GM18505 (cell line): ENCODE results near the gene KCNAB1.

ENCODE experiments used
- ATAC-seq: cut with Tn5 transposase; IDR thresholded peaks from one replicate; pipeline ENCODE4 v1.9.1; 2021; ENCODE audit not compliant: unreplicated experiment
- POLR2A ChIP-seq: IDR thresholded peaks from 4 replicates; pipeline ENCODE4 v1.6.1; 2011; ENCODE audit warnings: borderline replicate concordance; ENCODE audit not compliant: insufficient read depth, insufficient read length; ENCODE audit errors: extremely low read depth

KCNAB1 gene

GRCh38 chr3:156334841-156335545, 214.6 kb downstream of the KCNAB1 start:
- no peak for ATAC-seq
- TF ChIP-seq POLR2A: no peak

DNA sequence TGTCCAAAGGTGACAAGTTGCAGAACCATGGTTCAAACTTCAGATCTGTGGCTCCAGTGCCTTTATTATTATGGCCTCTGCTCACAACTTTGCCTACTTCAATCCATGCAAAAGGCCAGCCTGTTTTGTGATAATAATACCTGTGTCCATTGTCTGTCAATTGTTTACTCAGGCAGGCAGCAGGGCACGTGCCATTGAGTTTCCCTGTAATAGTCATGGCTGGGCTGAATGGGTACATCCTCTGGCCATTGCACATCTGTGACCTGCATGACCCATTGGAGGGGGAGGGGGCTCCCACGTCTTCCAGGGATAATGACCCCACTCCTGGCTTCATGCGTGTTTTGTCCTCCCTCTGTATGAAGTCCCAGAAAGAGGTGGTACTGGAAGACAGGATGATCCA, 219.1 kb downstream of the KCNAB1 start:
- TF ChIP-seq POLR2A: no peak
- ATAC-seq: no peak

- no peak for ATAC-seq
- TF ChIP-seq POLR2A: no peak
Observed at GRCh38 chr3:156341332-156341731, 221.0 kb downstream of the KCNAB1 start.

GRCh38 chr3:156341831-156342416, 221.5 kb downstream of the KCNAB1 start:
- TF ChIP-seq POLR2A: no peak
- peak; percentile 99 for ATAC-seq

- ATAC-seq: no peak
- TF ChIP-seq POLR2A: no peak
Observed at GRCh38 chr3:156344215-156344614, 223.8 kb downstream of the KCNAB1 start.

- no peak for TF ChIP-seq POLR2A
- ATAC-seq: no peak
Observed at GRCh38 chr3:156349111-156349510, 228.7 kb downstream of the KCNAB1 start.

- no peak for ATAC-seq
- no peak for TF ChIP-seq POLR2A
Observed at GRCh38 chr3:156349978-156350377, 229.6 kb downstream of the KCNAB1 start.

DNA sequence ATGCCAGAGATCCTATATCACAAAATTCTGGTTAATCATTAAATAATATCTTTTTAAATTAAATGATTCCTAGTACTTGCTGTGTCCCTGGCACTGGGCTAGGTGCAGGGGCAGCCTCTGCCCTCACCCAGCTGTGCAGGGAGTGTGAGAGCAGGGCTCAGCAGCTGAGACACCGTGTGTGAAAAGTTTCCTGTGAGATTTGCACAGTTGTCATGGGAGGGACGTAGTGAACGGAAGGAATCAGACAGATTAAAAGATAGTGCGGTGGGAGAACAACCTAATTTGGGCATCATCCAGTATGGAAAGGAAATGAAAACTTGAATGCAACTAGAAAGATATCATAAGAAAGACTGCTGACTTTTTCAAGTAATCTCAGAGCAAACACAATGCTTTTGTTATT, 230.4 kb downstream of the KCNAB1 start:
- TF ChIP-seq POLR2A: no peak
- ATAC-seq: no peak

DNA sequence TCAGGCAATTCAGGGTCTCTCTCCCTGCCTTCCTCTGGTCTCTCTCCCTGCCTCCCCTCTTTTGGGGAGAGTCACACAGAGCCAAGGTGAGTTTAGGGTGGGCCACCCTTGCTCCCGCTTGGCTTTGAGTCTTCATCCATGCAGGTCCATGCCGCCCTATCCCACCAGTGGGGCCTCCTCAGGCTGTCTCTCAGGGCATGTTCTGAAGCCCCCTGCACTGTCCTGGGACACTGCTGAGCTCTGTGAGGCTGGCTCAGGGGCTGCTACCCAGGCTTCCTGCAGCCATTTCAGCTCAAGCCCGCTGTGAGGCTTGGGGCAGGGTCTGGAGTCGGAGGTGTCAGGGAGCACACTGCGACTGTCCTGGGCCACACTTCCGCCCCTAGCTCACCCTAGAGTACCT, 231.4 kb downstream of the KCNAB1 start:
- no peak for TF ChIP-seq POLR2A
- ATAC-seq: no peak

DNA sequence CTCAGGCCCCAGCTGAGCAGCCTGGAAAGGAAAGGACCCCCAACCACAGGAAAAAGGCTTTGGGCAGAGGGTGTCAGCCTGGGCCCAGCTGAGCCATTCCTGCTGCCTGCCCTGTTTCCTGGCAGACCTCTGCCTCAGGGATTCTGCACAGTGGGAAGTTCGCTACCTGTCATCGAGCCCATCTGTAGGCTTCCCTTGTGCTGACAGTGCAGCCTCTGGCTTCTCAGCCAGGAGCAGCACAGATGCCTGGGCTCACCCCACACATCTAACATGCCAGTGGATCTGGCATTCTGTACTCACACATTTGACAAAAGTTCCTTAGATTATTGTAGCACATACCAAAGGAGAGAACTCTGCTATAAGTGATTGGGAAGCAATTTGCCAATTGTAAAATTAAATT, 232.3 kb downstream of the KCNAB1 start:
- no peak for TF ChIP-seq POLR2A
- ATAC-seq: no peak

GRCh38 chr3:156353563-156353962, 233.2 kb downstream of the KCNAB1 start:
- TF ChIP-seq POLR2A: no peak
- ATAC-seq: no peak

DNA sequence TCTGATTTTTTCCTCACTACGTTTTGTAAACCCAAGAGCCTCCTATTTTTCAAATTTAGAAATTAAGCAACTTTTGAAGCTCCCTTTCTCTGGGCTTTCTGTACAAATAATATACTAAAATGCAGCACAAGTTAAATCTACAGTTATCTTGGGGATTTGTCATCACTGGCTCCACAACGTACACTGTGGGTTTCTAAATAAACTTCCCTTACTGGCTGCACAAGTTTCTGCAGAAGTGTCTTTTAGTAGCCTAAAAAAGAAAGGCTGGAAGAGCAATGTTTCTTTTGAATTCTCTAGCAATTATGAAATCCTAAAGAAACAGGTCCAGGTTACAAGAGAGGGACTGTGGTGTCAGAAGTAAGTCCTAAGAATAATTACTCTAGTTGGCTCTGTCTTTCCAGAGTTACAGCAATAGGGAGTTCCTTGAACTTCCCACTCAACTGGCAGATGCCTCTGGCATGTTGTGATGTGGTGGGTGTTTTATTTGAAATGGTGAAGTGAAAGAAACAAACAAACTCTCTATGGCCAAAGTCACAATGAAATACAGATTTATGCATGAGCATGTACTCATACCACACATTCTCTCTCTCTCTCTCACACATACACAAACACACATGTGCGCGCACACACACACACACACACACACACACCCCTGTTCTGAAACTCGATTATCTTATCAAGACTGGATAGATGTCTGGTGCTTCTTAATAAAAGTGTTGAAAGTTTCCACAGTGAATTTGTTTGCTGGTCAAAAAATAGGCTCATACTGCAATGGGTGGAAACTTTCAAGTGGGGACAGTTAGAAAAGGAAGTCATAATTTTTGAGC, 236.4 kb downstream of the KCNAB1 start:
- no peak for ATAC-seq
- TF ChIP-seq POLR2A: no peak

GRCh38 chr3:156358232-156358631, 237.9 kb downstream of the KCNAB1 start:
- no peak for ATAC-seq
- TF ChIP-seq POLR2A: no peak

GRCh38 chr3:156359368-156359767, 239.0 kb downstream of the KCNAB1 start:
- no peak for TF ChIP-seq POLR2A

More at GRCh38 chr3:156359368-156359767, 239.0 kb downstream of the KCNAB1 start:
- ATAC-seq: no peak
